Spleen (tissue), 3 donors: ENCODE data around the gene TTC22.

Experiments used
- POLR2A ChIP-seq, 3 donors: fragments of 450-650 bp; IDR thresholded peaks; one replicate each; pipeline ENCODE4 v1.5.1; 2017; ENCODE audit warnings: antibody characterized with exemption in 3 of 3, mild to moderate bottlenecking in 1 of 3
- POLR2AphosphoS5 ChIP-seq, 3 donors: sonication (generic); formaldehyde crosslinking; IDR thresholded peaks; one replicate each; pipeline ENCODE4 v1.5.1; 2017; ENCODE audit warnings: antibody characterized with exemption in 3 of 3

DNA sequence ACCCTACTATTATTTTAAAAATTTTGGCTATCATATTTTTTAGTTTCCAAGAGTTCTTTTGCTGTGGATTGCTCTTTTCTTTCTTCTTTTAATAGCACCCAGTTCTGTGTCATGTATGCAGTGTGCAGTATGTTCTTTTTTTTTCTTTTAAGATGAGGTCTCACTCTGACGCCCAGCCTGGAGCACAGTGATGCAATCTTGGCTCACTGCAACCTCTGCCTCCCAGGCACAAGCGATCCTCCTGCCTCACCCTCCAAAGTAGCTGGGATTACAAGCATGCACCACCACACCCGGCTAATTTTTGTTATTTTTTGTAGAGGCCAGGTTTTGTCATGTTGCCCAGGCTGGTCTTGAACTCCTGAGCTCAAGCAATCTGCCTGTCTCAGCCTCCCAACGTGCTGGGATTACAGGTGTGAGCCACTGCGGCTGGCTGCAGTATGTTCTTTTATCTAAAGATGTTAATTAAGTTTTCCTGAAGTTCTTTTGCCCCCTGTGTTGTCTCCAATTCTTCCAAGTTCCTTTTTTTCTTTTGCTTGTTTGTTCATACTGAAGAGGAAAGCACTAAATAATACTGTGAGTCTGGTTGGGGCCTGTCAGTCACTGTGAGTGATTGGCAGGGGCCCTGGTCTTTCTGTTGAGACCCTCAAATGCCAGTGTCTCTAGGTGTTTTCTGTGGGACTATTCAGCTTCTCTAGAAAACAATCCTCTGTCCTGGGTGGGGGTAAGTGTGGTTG is 17.5 kb upstream of the TTC22 start:
- TF ChIP-seq POLR2AphosphoS5 (IDR thresholded peaks at IDR 0.05): no peak
- no peak for TF ChIP-seq POLR2A (IDR thresholded peaks at IDR 0.05)
